ENCODE results near the gene KMT2C.
"Not testable (repeated sequence)": the region's sequence is repeated elsewhere in the genome, so short reads cannot be mapped to it uniquely, and the experiment has no call there.

Gene KMT2C

DNA sequence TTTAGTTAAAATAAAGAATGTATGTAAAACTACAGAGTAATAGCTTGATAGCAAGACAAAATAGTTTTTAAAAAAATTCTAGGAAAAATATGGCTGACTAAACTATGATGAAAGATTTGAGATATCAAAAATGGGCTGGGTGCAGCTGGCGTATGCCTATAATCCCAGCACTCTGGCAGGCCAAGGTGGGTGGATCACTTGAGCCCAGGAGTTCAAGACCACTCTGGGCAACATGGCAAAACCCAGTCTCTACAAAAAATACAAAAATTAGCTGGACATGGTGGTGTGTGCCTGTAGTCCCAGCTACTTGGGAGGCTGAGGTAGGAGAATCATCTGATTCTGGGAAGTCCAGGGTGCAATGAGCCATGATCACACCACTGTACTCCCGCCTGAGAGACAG lies 29.8 kb downstream of the KMT2C start:
- not testable (repeated sequence) for H3K4me1 Mint-ChIP-seq (ENCODE audit: low read depth); H3K27me3 Mint-ChIP-seq (ENCODE audit: low read depth); H3K9me3 Mint-ChIP-seq; H3K4me3 Mint-ChIP-seq; H3K27ac Mint-ChIP-seq; DNase-seq (ENCODE audit: low spot score)
- H3K36me3 Mint-ChIP-seq (ENCODE audit: low read depth): peaks cover 10% of the 10 kb centered on the region

DNA sequence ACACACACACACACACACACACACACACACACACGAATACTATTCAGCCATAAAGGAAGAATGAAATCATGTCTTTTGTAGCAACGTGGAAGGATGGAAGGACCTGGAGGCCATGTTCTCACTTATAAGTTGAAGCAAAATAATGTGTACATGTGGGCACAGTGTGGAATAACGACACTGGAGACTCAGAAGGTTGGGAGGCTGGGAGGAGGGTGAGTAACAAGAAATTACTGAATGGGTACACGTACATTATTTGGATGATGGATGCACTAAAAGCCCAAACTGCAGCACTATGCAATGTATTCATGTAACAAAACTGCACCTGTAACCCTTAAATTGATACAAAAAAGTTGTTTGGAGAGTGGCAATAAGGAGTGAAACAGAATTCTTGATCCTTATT lies 32.1 kb downstream of the KMT2C start:
- no peaks in the 10 kb centered on the region for H3K27me3 Mint-ChIP-seq (ENCODE audit: low read depth)
- H3K36me3 Mint-ChIP-seq (ENCODE audit: low read depth): peaks cover 10% of the 10 kb centered on the region
- no peaks in the 10 kb centered on the region for H3K9me3 Mint-ChIP-seq
- H3K27ac Mint-ChIP-seq: no peak overlapping the region
- H3K4me1 Mint-ChIP-seq (ENCODE audit: low read depth): no peaks in the 10 kb centered on the region
- no peak for DNase-seq (ENCODE audit: low spot score)
- H3K4me3 Mint-ChIP-seq: no peak overlapping the region

DNA sequence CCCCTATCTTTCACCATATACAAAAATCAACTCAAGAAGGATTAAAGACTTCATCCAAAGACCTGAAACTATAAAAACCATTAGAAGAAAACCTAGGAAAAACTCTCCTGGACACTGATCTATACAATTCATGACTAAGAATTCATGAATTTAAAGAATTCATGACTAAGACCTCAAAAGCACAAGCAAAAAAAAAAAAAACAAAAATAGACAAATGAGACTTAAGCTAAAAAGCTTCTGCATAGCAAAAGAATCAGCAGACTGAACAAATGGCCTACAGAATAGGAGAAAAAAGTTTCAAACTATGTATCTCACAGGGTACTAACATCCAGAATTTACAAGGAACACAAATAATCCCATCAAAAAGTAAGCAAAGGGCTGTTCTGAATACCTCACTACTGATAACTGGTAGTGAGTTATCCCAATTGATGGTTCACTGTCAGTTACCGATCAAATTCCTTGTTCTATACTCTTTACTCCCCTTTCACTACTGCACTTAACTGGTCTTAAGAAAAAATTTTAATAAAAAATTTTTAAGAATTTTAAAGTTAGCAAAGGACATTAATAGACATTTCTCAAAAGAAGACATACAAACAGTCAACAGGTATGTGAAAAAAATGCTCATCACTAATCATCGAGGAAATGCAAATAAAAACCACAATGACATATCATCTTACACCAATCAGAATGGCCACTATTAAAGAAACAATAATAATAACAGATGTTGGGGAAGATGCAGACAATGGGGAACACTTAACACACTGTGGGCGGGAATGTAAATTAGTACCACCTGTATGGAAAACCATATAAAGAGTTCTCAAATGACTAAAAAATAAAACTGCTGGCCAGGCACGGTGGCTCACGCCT lies 33.2 kb downstream of the KMT2C start:
- Mint-ChIP-seq H3K27me3 (ENCODE audit: low read depth) (no peaks in the 10 kb centered on the region), H3K36me3 (ENCODE audit: low read depth) (peaks cover 10% of the 10 kb centered on the region), H3K9me3 (no peaks in the 10 kb centered on the region), H3K4me1 (ENCODE audit: low read depth) (peaks cover 3% of the 10 kb centered on the region), H3K27ac (no peak overlapping the region), H3K4me3 (no peak overlapping the region)
- DNase-seq (ENCODE audit: low spot score): no peak

- Mint-ChIP-seq H3K27me3 (ENCODE audit: low read depth) (no peaks in the 10 kb centered on the region), H3K9me3 (no peaks in the 10 kb centered on the region), H3K27ac (no peak overlapping the region), H3K4me3 (no peak overlapping the region), H3K36me3 (ENCODE audit: low read depth) (peaks cover 2% of the 10 kb centered on the region), H3K4me1 (ENCODE audit: low read depth) (peaks cover 4% of the 10 kb centered on the region)
- no peak for DNase-seq (ENCODE audit: low spot score)
Measured at GRCh38 chr7:152399344-152399743, 36.5 kb downstream of the KMT2C start.

GRCh38 chr7:152395112-152395511 lies 40.7 kb downstream of the KMT2C start:
- Mint-ChIP-seq H3K4me1 (ENCODE audit: low read depth) (peaks cover 10% of the 10 kb centered on the region), H3K27me3 (ENCODE audit: low read depth) (no peaks in the 10 kb centered on the region), H3K9me3 (no peaks in the 10 kb centered on the region), H3K36me3 (ENCODE audit: low read depth) (no peaks in the 10 kb centered on the region), H3K4me3 (no peak overlapping the region), H3K27ac (no peak overlapping the region)
- DNase-seq (ENCODE audit: low spot score): no peak

- H3K4me3 Mint-ChIP-seq; H3K36me3 Mint-ChIP-seq (ENCODE audit: low read depth); H3K27ac Mint-ChIP-seq; H3K9me3 Mint-ChIP-seq; DNase-seq (ENCODE audit: low spot score); H3K27me3 Mint-ChIP-seq (ENCODE audit: low read depth): not testable (repeated sequence)
- peaks cover 10% of the 10 kb centered on the region for H3K4me1 Mint-ChIP-seq (ENCODE audit: low read depth)
Measured at GRCh38 chr7:152394214-152394613, 41.6 kb downstream of the KMT2C start.

DNA sequence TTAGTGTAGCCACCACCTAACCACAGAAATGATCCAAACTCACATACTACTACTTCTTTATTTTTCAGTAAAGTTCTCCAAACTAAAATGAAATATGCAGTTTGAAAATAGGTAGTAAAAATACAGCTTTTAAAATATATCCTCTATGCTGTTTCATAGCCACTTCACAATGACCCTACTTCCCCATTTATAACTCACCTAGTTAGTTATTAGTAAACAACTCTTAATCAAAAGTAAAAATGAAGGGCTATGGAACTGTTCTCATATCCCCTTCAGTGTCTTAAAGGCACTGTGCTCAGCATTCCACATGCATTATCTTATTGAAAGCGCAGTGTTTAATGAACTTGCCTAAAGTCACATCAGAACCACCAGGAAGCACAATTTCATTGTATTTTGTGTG lies 43.5 kb downstream of the KMT2C start:
- DNase-seq (ENCODE audit: low spot score): no peak
- peaks cover 7% of the 10 kb centered on the region for H3K4me1 Mint-ChIP-seq (ENCODE audit: low read depth)
- H3K9me3 Mint-ChIP-seq: no peaks in the 10 kb centered on the region
- H3K27me3 Mint-ChIP-seq (ENCODE audit: low read depth): no peaks in the 10 kb centered on the region
- no peak overlapping the region for H3K4me3 Mint-ChIP-seq
- no peak overlapping the region for H3K27ac Mint-ChIP-seq
- H3K36me3 Mint-ChIP-seq (ENCODE audit: low read depth): no peaks in the 10 kb centered on the region

GRCh38 chr7:152386136-152386764 lies 49.6 kb downstream of the KMT2C start:
- not testable (repeated sequence) for H3K4me3 Mint-ChIP-seq; H3K9me3 Mint-ChIP-seq; H3K36me3 Mint-ChIP-seq (ENCODE audit: low read depth); H3K27ac Mint-ChIP-seq; DNase-seq (ENCODE audit: low spot score); H3K27me3 Mint-ChIP-seq (ENCODE audit: low read depth); H3K4me1 Mint-ChIP-seq (ENCODE audit: low read depth)

DNA sequence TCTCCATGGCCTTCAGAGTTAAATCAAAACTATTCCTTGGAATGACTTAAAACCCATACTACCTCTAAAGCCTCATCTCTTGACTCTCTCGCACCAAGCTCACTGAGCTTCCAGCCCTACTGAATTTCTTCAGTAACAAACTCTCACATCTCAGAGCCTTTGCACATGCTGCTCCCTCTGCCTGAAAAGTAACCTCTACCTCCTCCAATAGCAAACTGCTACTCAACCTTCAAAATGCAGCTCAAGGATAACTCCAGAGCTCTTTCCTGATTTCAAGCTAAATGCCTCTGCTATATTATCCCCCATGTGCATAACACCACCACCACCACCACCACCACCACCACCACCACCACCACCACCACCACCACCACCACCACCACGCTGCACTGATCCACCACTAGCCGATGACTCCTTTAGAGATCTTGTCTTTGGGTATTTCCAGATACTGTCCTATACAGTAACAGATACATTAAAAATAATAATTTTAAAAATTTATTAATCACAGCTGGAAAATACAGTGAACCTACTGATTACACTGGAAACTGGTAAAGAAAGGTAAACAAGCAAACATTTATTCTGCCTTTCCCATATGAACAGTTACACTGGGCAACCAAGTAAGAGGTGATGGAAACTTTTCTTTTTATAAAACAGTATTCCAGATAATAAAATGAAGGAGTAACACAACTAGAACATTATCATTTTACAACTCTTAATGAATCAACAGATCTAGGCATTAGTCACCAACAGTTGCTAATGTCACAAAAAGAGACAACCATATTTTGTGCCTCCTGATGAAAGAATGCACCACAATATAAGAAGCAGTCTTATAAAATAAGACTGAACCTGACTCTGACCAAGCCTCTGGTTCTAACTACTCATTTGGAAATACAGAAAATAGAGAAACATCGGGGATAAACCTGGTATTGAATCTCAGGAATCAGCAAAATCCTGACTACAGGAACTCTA lies 51.3 kb downstream of the KMT2C start:
- H3K27me3 Mint-ChIP-seq (ENCODE audit: low read depth); DNase-seq (ENCODE audit: low spot score); H3K9me3 Mint-ChIP-seq; H3K27ac Mint-ChIP-seq; H3K4me3 Mint-ChIP-seq; H3K36me3 Mint-ChIP-seq (ENCODE audit: low read depth); H3K4me1 Mint-ChIP-seq (ENCODE audit: low read depth): not testable (repeated sequence)

- no peak for DNase-seq (ENCODE audit: low spot score)
- H3K9me3 Mint-ChIP-seq: peaks cover 5% of the 10 kb centered on the region
- no peak overlapping the region for H3K27ac Mint-ChIP-seq
- H3K27me3 Mint-ChIP-seq (ENCODE audit: low read depth): no peaks in the 10 kb centered on the region
- H3K4me1 Mint-ChIP-seq (ENCODE audit: low read depth): peaks cover 7% of the 10 kb centered on the region
- H3K4me3 Mint-ChIP-seq: no peak overlapping the region
- no peaks in the 10 kb centered on the region for H3K36me3 Mint-ChIP-seq (ENCODE audit: low read depth)
Measured at GRCh38 chr7:152383341-152384234, 52.2 kb downstream of the KMT2C start.

GRCh38 chr7:152382244-152382643 lies 53.6 kb downstream of the KMT2C start:
- H3K36me3 Mint-ChIP-seq (ENCODE audit: low read depth): peaks cover 2% of the 10 kb centered on the region
- no peak overlapping the region for H3K4me3 Mint-ChIP-seq
- H3K27ac Mint-ChIP-seq: no peak overlapping the region
- H3K9me3 Mint-ChIP-seq: peaks cover 5% of the 10 kb centered on the region
- DNase-seq (ENCODE audit: low spot score): no peak
- peaks cover 9% of the 10 kb centered on the region for H3K4me1 Mint-ChIP-seq (ENCODE audit: low read depth)
- H3K27me3 Mint-ChIP-seq (ENCODE audit: low read depth): no peaks in the 10 kb centered on the region

DNA sequence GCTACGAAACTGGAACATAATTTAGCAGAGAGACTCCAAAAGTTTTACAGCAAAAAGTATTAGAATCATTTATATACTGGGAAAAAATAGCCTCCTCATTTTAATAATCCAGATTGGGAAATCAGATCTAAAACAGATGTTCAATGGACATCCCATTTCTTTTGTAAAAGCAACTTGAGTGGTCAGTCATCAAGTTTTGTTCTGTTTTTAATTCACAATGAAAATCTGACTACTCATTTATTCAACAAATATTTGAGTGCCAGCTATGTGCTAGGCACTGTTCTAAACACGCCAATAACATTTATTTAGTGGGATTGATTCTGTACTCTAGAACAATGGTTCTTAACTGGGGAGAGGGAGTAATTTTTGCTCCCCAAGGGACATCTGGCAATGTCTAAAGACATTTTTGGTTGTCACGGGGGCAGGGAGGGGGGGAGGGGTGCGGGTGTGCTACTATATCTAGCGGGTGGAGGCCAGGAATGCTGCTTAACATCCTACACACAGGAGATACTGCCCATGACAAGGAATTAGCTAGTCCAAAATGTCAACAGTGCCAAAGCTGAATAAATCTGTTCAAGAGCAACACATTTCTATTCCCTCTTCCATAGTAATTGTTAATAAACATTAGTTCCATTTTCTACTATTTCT lies 54.7 kb downstream of the KMT2C start:
- not testable (repeated sequence) for H3K27me3 Mint-ChIP-seq (ENCODE audit: low read depth); H3K36me3 Mint-ChIP-seq (ENCODE audit: low read depth); H3K27ac Mint-ChIP-seq; H3K4me1 Mint-ChIP-seq (ENCODE audit: low read depth); H3K4me3 Mint-ChIP-seq; H3K9me3 Mint-ChIP-seq; DNase-seq (ENCODE audit: low spot score)

- H3K36me3 Mint-ChIP-seq (ENCODE audit: low read depth); H3K27ac Mint-ChIP-seq; DNase-seq (ENCODE audit: low spot score); H3K9me3 Mint-ChIP-seq; H3K27me3 Mint-ChIP-seq (ENCODE audit: low read depth); H3K4me1 Mint-ChIP-seq (ENCODE audit: low read depth); H3K4me3 Mint-ChIP-seq: not testable (repeated sequence)
Measured at GRCh38 chr7:152378497-152378896, 57.3 kb downstream of the KMT2C start.
